ENCODE data around the gene SLC38A2.
A peak's percentile ranks its signal among the peaks of the same experiment; 100 is the strongest.

Gene SLC38A2

DNA sequence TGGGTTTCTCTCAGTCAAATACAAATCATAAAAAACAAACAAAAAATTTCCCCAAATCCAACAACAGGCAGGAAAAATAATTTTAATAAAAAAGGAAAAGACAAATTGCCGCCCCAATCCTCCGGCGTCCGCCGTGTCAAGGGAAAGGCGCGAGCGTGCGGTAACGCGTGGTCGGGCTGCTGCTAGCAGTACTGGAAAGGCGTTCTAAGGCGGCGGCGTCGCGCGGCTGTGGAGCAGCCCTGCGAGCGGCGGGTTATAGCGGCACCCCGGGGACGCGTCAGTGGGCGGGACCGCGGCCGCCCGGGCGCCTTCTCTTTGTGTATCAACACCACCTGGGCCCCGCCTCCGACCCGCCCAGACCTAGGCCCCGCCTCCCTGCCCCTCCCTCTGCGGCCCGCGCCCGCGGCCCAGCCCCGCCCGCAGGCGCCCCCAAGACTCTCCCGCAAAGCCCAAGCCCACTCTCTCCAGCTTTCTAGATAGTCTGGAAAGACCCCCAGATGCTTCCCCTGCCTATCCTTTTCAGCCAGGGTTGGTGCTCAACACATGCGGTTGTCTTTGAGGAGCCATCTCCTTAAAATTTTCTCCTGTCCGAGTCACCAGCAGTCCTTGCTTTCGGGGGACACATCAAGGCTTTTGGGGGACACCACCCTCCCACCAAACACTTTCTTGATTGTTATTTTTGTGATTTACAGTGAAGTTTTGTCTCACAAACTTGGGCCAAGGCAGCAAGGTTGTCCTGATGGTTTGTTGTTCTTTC lies at the start of gene SLC38A2:
Gene SLC38A2, minus strand, starts transcription at position 230 of the 757 bp plus-strand sequence. CDS start 1,480 bp downstream, outside the sequence.
- DNase-seq (ENCODE audit: low read depth): peak; percentile 70
- TF ChIP-seq, protein P1, sequence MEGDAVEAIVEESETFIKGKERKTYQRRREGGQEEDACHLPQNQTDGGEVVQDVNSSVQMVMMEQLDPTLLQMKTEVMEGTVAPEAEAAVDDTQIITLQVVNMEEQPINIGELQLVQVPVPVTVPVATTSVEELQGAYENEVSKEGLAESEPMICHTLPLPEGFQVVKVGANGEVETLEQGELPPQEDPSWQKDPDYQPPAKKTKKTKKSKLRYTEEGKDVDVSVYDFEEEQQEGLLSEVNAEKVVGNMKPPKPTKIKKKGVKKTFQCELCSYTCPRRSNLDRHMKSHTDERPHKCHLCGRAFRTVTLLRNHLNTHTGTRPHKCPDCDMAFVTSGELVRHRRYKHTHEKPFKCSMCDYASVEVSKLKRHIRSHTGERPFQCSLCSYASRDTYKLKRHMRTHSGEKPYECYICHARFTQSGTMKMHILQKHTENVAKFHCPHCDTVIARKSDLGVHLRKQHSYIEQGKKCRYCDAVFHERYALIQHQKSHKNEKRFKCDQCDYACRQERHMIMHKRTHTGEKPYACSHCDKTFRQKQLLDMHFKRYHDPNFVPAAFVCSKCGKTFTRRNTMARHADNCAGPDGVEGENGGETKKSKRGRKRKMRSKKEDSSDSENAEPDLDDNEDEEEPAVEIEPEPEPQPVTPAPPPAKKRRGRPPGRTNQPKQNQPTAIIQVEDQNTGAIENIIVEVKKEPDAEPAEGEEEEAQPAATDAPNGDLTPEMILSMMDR (IDR thresholded peaks at IDR 0.05; ENCODE audit: control insufficient read depth, insufficient read depth, low read depth, low read length, missing control alignments): no peak
- H3K4me3 ChIP-seq (ENCODE audit: control insufficient read depth, low read depth, low read length): peak within 1 kb of the TSS; percentile 88

GRCh38 chr12:46419675-46420074 lies 47.1 kb upstream of the SLC38A2 start:
- TF ChIP-seq, protein P1 (IDR thresholded peaks at IDR 0.05; ENCODE audit: control insufficient read depth, insufficient read depth, low read depth, low read length, missing control alignments): no peak
- DNase-seq (ENCODE audit: low read depth): no peak
- no peak overlapping the region for H3K4me3 ChIP-seq (ENCODE audit: control insufficient read depth, low read depth, low read length)

DNA sequence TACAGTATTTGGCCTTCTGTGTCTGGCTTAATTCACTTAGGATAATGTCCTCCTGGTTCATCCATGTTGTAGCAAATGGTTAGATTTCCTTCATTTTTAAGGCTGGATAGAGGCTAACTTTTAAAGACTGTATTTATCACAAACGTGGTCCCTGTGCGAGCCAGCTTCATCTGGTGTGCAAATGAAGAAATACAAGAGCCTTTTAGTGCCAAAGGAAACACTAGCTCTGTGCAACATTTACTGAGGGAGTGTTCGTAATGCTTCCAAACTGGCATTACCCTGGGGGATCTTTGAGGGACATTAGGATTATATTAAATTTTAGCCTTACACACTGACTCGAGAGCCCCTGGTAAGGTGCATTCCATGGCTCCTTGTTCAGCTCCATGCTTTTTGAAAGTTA lies 43.0 kb upstream of the SLC38A2 start:
- no peak overlapping the region for H3K4me3 ChIP-seq (ENCODE audit: control insufficient read depth, low read depth, low read length)
- TF ChIP-seq, protein P1 (IDR thresholded peaks at IDR 0.05; ENCODE audit: control insufficient read depth, insufficient read depth, low read depth, low read length, missing control alignments): no peak
- DNase-seq (ENCODE audit: low read depth): no peak

- TF ChIP-seq, protein P1 (IDR thresholded peaks at IDR 0.05; ENCODE audit: control insufficient read depth, insufficient read depth, low read depth, low read length, missing control alignments): no peak
- no peak overlapping the region for H3K4me3 ChIP-seq (ENCODE audit: control insufficient read depth, low read depth, low read length)
- DNase-seq (ENCODE audit: low read depth): no peak
Measured at GRCh38 chr12:46414591-46415268, 42.2 kb upstream of the SLC38A2 start.

GRCh38 chr12:46413368-46413767 lies 40.8 kb upstream of the SLC38A2 start:
- TF ChIP-seq, protein P1 (IDR thresholded peaks at IDR 0.05; ENCODE audit: control insufficient read depth, insufficient read depth, low read depth, low read length, missing control alignments): no peak
- no peak overlapping the region for H3K4me3 ChIP-seq (ENCODE audit: control insufficient read depth, low read depth, low read length)
- no peak for DNase-seq (ENCODE audit: low read depth)

GRCh38 chr12:46412857-46413256 lies 40.3 kb upstream of the SLC38A2 start:
- no peak for DNase-seq (ENCODE audit: low read depth)
- H3K4me3 ChIP-seq (ENCODE audit: control insufficient read depth, low read depth, low read length): no peak overlapping the region
- TF ChIP-seq, protein P1 (IDR thresholded peaks at IDR 0.05; ENCODE audit: control insufficient read depth, insufficient read depth, low read depth, low read length, missing control alignments): no peak

Measured in AG09309 (cell line).